Activated CD4-positive, alpha-beta T cell treated with anti-CD3 and anti-CD28 coated beads, Interleukin-10, Interleukin-2, amounts not matched to agents 100 ng/mL and 50 ng/mL, durations not matched to agents 16 hours and 8 hours (primary cell): ENCODE results near the gene SLC15A4.
"Not testable (repeated sequence)": the region's sequence is repeated elsewhere in the genome, so short reads cannot be mapped to it uniquely, and the experiment has no call there.

ENCODE experiments used
- DNase-seq: peaks from one replicate; pipeline ENCODE4 v3.0.0-alpha.2; 2020

SLC15A4 gene

GRCh38 chr12:128813392-128813791, 10.4 kb downstream of the SLC15A4 start:
- no peak for DNase-seq

GRCh38 chr12:128811806-128812205, 12.0 kb downstream of the SLC15A4 start:
- DNase-seq: peak; percentile 24

- DNase-seq: peak; percentile 87
Observed at GRCh38 chr12:128810182-128811127, 13.3 kb downstream of the SLC15A4 start.

- no peak for DNase-seq
Observed at GRCh38 chr12:128808651-128809050, 15.1 kb downstream of the SLC15A4 start.

- no peak for DNase-seq
Observed at GRCh38 chr12:128807161-128807724, 16.5 kb downstream of the SLC15A4 start.

- no peak for DNase-seq
Observed at GRCh38 chr12:128806573-128806972, 17.2 kb downstream of the SLC15A4 start.

- not testable (repeated sequence) for DNase-seq
Observed at GRCh38 chr12:128805406-128805805, 18.4 kb downstream of the SLC15A4 start.

- DNase-seq: no peak
Observed at GRCh38 chr12:128804762-128805161, 19.0 kb downstream of the SLC15A4 start.

- DNase-seq: no peak
Observed at GRCh38 chr12:128803788-128804187, 20.0 kb downstream of the SLC15A4 start.

- DNase-seq: no peak
Observed at GRCh38 chr12:128802756-128803155, 21.0 kb downstream of the SLC15A4 start.

- DNase-seq: no peak
Observed at GRCh38 chr12:128801879-128802391, 21.8 kb downstream of the SLC15A4 start.

- DNase-seq: no peak
Observed at GRCh38 chr12:128800606-128801005, 23.2 kb downstream of the SLC15A4 start.

- no peak for DNase-seq
Observed at GRCh38 chr12:128798571-128799341, 25.0 kb downstream of the SLC15A4 start.

- no peak for DNase-seq
Observed at GRCh38 chr12:128797119-128798118, 26.3 kb downstream of the SLC15A4 start.

GRCh38 chr12:128796439-128797118, 27.2 kb downstream of the SLC15A4 start:
- DNase-seq: no peak

- no peak for DNase-seq
Observed at GRCh38 chr12:128795530-128796361, 28.0 kb downstream of the SLC15A4 start.

GRCh38 chr12:128794661-128795529, 28.9 kb downstream of the SLC15A4 start:
- DNase-seq: no peak

- DNase-seq: no peak
Observed at GRCh38 chr12:128793701-128794100, 30.1 kb downstream of the SLC15A4 start.

GRCh38 chr12:128792881-128793280, 30.9 kb downstream of the SLC15A4 start:
- DNase-seq: no peak
